Raji (cell line): Measurements from ENCODE around the gene USO1.

Source experiments
- POLR2A ChIP-seq: IDR thresholded peaks from 2 replicates; pipeline ENCODE4 v1.6.1; 2011; ENCODE audit warnings: low read depth, low read length, control low read depth; ENCODE audit not compliant: insufficient read depth

The USO1 gene

DNA sequence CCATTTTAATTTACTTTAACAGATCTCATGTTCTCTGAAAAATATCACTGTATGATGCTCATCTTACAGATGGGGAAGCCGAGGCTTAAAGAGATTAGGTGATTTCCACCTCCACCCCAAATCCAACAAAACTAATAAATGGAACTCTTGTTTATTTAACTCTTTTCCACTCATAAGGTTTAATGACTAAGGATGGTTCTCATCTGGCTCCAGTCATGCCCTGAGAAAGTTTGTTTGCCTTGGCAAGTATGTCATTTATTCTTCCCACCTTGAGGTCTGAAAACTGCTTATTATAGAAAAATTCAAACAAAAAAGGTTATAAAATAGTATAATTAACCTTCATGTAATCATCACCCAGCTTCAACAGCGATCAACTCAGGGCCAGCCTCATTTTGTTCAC, 121.6 kb downstream of the USO1 start:
- TF ChIP-seq POLR2A: no peak

DNA sequence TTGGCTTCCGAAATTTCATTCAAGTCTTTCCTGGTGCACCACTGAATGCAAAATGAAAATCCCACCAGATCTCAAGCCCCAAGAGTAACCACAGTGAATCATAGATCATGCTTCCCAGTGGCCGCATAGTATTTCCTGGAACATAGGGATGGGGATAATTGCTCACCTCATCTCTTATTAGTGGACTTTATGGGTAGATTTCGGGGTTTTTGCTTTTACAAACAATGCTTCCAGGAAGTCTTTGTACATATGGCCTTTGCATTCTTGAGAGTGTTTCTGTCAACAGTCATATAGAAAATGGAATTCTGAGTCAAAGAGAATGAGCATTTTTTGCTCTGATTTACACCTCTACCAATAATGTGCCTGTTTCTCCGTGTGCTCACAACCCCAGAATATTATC, 124.5 kb downstream of the USO1 start:
- no peak for TF ChIP-seq POLR2A

DNA sequence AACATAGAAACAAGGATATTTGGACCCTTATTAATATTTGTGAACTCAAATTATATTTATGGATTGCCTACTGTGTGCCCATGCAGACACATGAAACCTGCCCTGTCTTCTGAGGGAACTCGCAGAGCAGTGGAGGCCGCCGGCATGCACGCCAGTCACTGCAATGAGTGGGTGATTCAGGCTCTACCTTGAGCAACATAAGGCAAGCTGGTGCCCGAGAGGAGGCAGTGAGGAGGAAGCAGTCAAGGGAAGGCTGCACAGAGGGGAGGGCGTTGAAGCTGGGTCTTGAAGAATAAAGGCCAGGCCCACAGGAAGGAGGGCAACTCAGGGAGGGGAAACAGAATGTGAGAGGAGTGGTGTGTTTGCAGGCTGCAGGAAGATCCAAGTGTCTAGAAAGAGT, 125.1 kb downstream of the USO1 start:
- TF ChIP-seq POLR2A: no peak

DNA sequence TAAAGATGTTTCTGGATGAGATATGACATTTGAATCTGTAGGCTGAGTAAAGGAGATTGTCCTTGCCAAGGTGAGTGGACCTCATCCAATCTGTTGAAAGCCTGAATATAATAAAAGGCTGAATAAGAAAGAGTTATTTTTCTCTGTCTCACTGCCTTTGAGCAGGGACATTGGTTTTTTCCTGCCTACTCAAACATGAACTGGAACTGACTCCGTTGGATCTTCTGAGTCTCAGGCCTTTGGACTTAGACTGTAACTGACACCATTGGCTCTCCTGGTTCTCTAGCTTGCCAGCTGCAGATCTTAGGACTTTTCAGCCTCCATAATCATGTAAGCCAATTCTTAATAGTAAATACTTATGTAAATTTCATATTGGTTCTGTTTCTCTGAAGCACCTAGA, 134.3 kb downstream of the USO1 start:
- no peak for TF ChIP-seq POLR2A

DNA sequence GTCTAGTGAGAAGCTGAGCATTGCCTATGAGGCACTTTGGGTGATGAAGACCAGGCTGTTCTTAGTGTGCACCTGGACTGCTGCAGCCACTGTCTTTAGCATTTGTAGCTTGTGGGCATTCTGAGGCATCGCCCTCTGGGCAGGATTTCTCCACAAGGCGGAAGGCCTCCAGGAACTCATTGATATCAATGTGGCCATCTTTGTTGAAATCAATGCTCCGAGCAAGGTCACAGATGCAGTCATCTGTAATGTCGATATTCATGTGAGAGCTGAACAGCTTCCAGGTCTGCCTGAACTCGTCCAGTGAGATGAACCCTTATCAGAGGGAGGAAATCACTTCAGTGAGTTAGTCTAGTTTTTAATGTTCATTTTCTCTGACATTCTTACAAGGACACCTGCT, 136.2 kb downstream of the USO1 start:
- no peak for TF ChIP-seq POLR2A
